HCT116 (cell line): ENCODE results near the gene A3GALT2. TPM values are rescaled to one million over a fixed set of nuclear protein-coding genes. Genes with fewer than 3 reads are reported as not detected.

Source experiments
- ATAC-seq: fragments of 200-7000 bp; cut with Tn5 transposase; 2 replicates; pipeline ENCODE4 v1.9.1; 2020; ENCODE audit warnings: mild to moderate bottlenecking, moderate library complexity
- BruUV-seq: library from RNA; stranded (reverse); fragments of 400-500 nt; replicated peaks from 2 replicates; lab custom pipeline; 2021; lab: Mats Ljungman, UMichigan
- CTCF ChIA-PET: fragments of 300-600 bp; sonication (Branson Sonifier 250); formaldehyde crosslinking; loops from one replicate; lab custom pipeline; 2021; ENCODE audit warnings: antibody characterized with exemption; lab: Charles Lee
- POLR2A ChIA-PET: fragments of 300-600, 350-600 bp; sonication (Branson Sonifier 250); formaldehyde crosslinking; loops from one replicate; lab custom pipeline; 2021; ENCODE audit warnings: antibody characterized with exemption; lab: Charles Lee
- RAD21 ChIA-PET, 2 experiments: fragments of 300-600 bp; sonication (Branson Sonifier 250); formaldehyde crosslinking; loops; one replicate each; lab custom pipeline; 2023; ENCODE audit warnings: low total read pairs in 2 of 2; ENCODE audit not compliant: uncharacterized antibody in 2 of 2, unreplicated experiment in 2 of 2, low non-redundant PET in 1 of 2; lab: Charles Lee
- DNase-seq: peaks from one replicate; pipeline ENCODE4 v3.0.0-alpha.2; 2010; ENCODE audit warnings: low read depth, low spot score
- H2AFZ ChIP-seq: fragments of 200-600 bp; shearing (Covaris generic), sonication (generic); 2 replicates; pipeline ENCODE4 v1.6.1; 2017; ENCODE audit warnings: low read depth, mixed run types, mixed read lengths, antibody characterized with exemption, low read length; ENCODE audit not compliant: poor library complexity, severe bottlenecking
- H3K27ac ChIP-seq: 2 replicates; pipeline ENCODE4 v1.5.1; 2012; ENCODE audit warnings: low read depth, low read length
- H3K27me3 ChIP-seq: fragments of 200-600 bp; sonication (generic); 2 replicates; pipeline ENCODE4 v1.6.1; 2016; ENCODE audit warnings: mixed run types, low read length, mixed read lengths; ENCODE audit not compliant: insufficient read depth
- H3K36me3 ChIP-seq, 2 experiments: fragments of 200-500 bp in 1 of 2; fragments of 200-600 bp in 1 of 2; sonication (Bioruptor generic) in 1 of 2; sonication (generic) in 1 of 2; 2 replicates each; pipeline versions ENCODE4 v1.5.1 to v1.6.1; 2014 to 2016; ENCODE audit warnings: low read length in 2 of 2, inconsistent platforms in 1 of 2, mixed read lengths in 1 of 2, mixed run types in 1 of 2; ENCODE audit not compliant: insufficient read depth in 2 of 2, control insufficient read depth in 1 of 2
- H3K4me1 ChIP-seq, 2 experiments: fragments of 200-600 bp in 1 of 2; sonication (generic) in 1 of 2; 2 replicates each; pipeline versions ENCODE4 v1.5.1 to v1.6.1; 2012 to 2017; ENCODE audit warnings: low read length in 2 of 2, inconsistent platforms in 1 of 2, mild to moderate bottlenecking in 1 of 2, mixed read lengths in 1 of 2, mixed run types in 1 of 2, moderate library complexity in 1 of 2; ENCODE audit not compliant: insufficient read depth in 2 of 2, control insufficient read depth in 1 of 2
- H3K4me2 ChIP-seq: fragments of 200-600 bp; sonication (generic); 2 replicates; pipeline ENCODE4 v1.6.1; 2017; ENCODE audit warnings: mixed run types, low read length, mixed read lengths
- H3K4me3 ChIP-seq, 2 experiments: fragments of 200-600 bp in 1 of 2; sonication (generic) in 1 of 2; replicated peaks in 1 of 2; 2 replicates each; pipeline ENCODE4 v1.5.1; 2011 to 2016; ENCODE audit warnings: low read length in 2 of 2, control low read depth in 1 of 2, low read depth in 1 of 2, mild to moderate bottlenecking in 1 of 2, mixed read lengths in 1 of 2, mixed run types in 1 of 2
- H3K79me2 ChIP-seq: fragments of 200-600 bp; sonication (generic); 2 replicates; pipeline ENCODE4 v1.6.1; 2017; ENCODE audit warnings: mild to moderate bottlenecking, mixed run types, low read length, moderate library complexity, mixed read lengths; ENCODE audit not compliant: insufficient read depth
- H3K9ac ChIP-seq: fragments of 200-600 bp; sonication (generic); 2 replicates; pipeline ENCODE4 v1.6.1; 2016; ENCODE audit warnings: low read length, mixed read lengths
- H3K9me2 ChIP-seq: fragments of 200-600 bp; sonication (generic), shearing (Covaris generic); 2 replicates; pipeline ENCODE4 v1.6.1; 2017; ENCODE audit warnings: mixed run types, mild to moderate bottlenecking, moderate library complexity; ENCODE audit not compliant: insufficient read depth
- H3K9me3 ChIP-seq, 2 experiments: fragments of 200-500 bp in 1 of 2; fragments of 200-600 bp in 1 of 2; sonication (Bioruptor generic) in 1 of 2; sonication (generic) in 1 of 2; 2 replicates each; pipeline ENCODE4 v1.6.1; 2014 to 2017; ENCODE audit warnings: low read length in 2 of 2, mixed read lengths in 2 of 2, inconsistent platforms in 1 of 2, low read depth in 1 of 2, mild to moderate bottlenecking in 1 of 2, mixed run types in 1 of 2, moderate library complexity in 1 of 2; ENCODE audit not compliant: control insufficient read depth in 1 of 2, insufficient read depth in 1 of 2
- H4K20me1 ChIP-seq: fragments of 200-600 bp; sonication (generic), shearing (Covaris generic); 2 replicates; pipeline ENCODE4 v1.6.1; 2017; ENCODE audit warnings: mixed run types, mild to moderate bottlenecking, moderate library complexity; ENCODE audit not compliant: insufficient read depth
- CBX3 ChIP-seq: IDR thresholded peaks from 2 replicates; pipeline ENCODE4 v1.6.1; 2012; ENCODE audit warnings: low read depth
- CEBPB ChIP-seq: IDR thresholded peaks from 2 replicates; pipeline ENCODE4 v1.6.1; 2012; ENCODE audit warnings: low read depth
- FOSL1 ChIP-seq: IDR thresholded peaks from 2 replicates; pipeline ENCODE4 v1.6.1; 2012; ENCODE audit warnings: low read depth
- JUND ChIP-seq: IDR thresholded peaks from 2 replicates; pipeline ENCODE4 v1.6.1; 2012
- POLR2AphosphoS5 ChIP-seq: IDR thresholded peaks from 2 replicates; pipeline ENCODE4 v1.6.1; 2011; ENCODE audit warnings: mild to moderate bottlenecking, low read depth, low read length, moderate library complexity
- ZBTB33 ChIP-seq: IDR thresholded peaks from 2 replicates; pipeline ENCODE4 v1.6.1; 2011; ENCODE audit warnings: mild to moderate bottlenecking, low read length, moderate library complexity; ENCODE audit not compliant: insufficient replicate concordance; ENCODE audit errors: extremely low read depth
- ZNF274 ChIP-seq: fragments of 200-500 bp; sonication (Bioruptor generic); IDR thresholded peaks from 2 replicates; pipeline ENCODE4 v1.6.1; 2014; ENCODE audit warnings: mild to moderate bottlenecking, low read depth, low read length, inconsistent platforms
- intact Hi-C: fragments of 100-400 bp; cut with micrococcal nuclease; formaldehyde crosslinking; loops from 2 replicates; pipeline ENCODE4 v1.10.0; 2022
- total RNA-seq: library from RNA; stranded (reverse); gene quantifications from one replicate; pipeline ENCODE4 v1.2.1, GENCODE V29; 2021; ENCODE audit not compliant: unreplicated experiment

The A3GALT2 gene
- total RNA-seq, 1 experiment from 2014 or later = not detected

GRCh38 chr1:33329600-33330305 is 8.9 kb upstream of the A3GALT2 start:
- no peaks in the 10 kb centered on the region for H3K4me1 ChIP-seq
- peaks cover 94% of the 10 kb centered on the region in 2 experiments for H3K36me3 ChIP-seq
- ChIA-PET RAD21 (no interaction called here), CTCF (no interaction called here), POLR2A (no interaction called here)
- no peaks in the 10 kb centered on the region for H4K20me1 ChIP-seq
- H3K9me2 ChIP-seq = no peaks in the 10 kb centered on the region
- no peaks in the 10 kb centered on the region for H3K9me3 ChIP-seq
- H3K27ac ChIP-seq = no peak overlapping the region
- no peak overlapping the region for H3K4me3 ChIP-seq
- no peaks in the 10 kb centered on the region for H3K27me3 ChIP-seq
- H2AFZ ChIP-seq = no peak overlapping the region
- H3K79me2 ChIP-seq = peaks cover 40% of the 10 kb centered on the region
- intact Hi-C loops = no loop called here
- H3K9ac ChIP-seq = no peak overlapping the region
- ATAC-seq (no peak), DNase-seq (no peak)
- no peak overlapping the region for H3K4me2 ChIP-seq
- TF ChIP-seq POLR2AphosphoS5 (peak; percentile 41; the same call in 1 of the 2 replicates), CEBPB (no peak), JUND (no peak), ZBTB33 (no peak), FOSL1 (no peak)
- no TSS peak for BruUV-seq

DNA sequence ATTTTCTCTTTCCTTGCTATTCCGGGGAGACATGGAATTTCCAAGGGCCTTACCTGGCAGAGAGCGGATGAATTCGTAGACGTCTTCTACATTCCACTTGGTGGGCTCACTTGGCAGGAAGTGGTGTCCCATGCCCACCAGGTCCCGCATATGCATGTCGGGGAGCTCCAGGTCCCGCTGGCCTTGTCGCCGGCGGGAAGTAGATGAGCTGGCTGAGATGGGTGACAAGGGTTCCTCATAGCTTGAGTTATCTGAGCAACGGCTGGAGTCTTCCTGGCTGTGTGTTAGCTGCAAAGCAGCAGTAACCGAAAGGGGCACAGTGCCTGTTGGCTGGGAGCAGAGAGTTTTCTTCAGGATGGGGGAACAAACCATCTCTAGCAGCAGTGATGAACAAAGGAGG is 7.9 kb upstream of the A3GALT2 start:
- H3K27me3 ChIP-seq = no peaks in the 10 kb centered on the region
- H3K36me3 ChIP-seq = peaks cover 95 to 96% of the 10 kb centered on the region in 2 experiments
- no peaks in the 10 kb centered on the region for H3K9me2 ChIP-seq
- POLR2A ChIA-PET = no interaction called here
- H3K4me3 ChIP-seq = no peak overlapping the region
- H3K4me2 ChIP-seq = no peak overlapping the region
- no peak overlapping the region for H3K27ac ChIP-seq
- intact Hi-C loops = no loop called here
- H3K4me1 ChIP-seq = no peaks in the 10 kb centered on the region
- H3K9me3 ChIP-seq = no peaks in the 10 kb centered on the region
- peaks cover 30% of the 10 kb centered on the region for H3K79me2 ChIP-seq
- RAD21 ChIA-PET = no interaction called here
- no peak overlapping the region for H3K9ac ChIP-seq
- TF ChIP-seq CBX3 (no peak), ZNF274 (no peak)
- DNase-seq (no peak), ATAC-seq (no peak)
- no TSS peak for BruUV-seq
- H2AFZ ChIP-seq = no peak overlapping the region
- H4K20me1 ChIP-seq = no peaks in the 10 kb centered on the region
- CTCF ChIA-PET = no interaction called here
